GM19193 (cell line): Measurements from ENCODE around the gene RSPO3.

ENCODE experiments used
- POLR2A ChIP-seq: IDR thresholded peaks from 4 replicates; pipeline ENCODE4 v1.6.1; 2011; ENCODE audit not compliant: insufficient read depth, insufficient read length; ENCODE audit errors: extremely low read depth

RSPO3 gene

DNA sequence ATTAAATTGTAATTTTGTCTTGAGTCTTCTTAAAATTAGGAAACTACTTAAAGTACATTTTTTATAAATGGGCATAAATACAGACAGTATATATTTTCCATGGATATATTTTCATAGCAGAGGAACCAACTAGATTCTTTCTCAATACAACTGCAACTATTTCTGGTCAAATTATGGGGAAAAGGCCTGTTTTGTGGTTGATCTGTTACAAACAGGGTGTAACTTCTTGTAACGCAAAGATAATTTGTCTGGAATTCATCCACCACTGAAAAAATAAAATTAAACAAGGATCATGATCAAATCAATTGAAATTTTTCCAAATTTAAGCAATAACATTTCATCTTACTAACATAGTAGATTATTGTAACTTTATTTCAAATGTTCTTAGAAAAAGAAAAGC is 81.0 kb downstream of the RSPO3 start:
- TF ChIP-seq POLR2A: no peak

DNA sequence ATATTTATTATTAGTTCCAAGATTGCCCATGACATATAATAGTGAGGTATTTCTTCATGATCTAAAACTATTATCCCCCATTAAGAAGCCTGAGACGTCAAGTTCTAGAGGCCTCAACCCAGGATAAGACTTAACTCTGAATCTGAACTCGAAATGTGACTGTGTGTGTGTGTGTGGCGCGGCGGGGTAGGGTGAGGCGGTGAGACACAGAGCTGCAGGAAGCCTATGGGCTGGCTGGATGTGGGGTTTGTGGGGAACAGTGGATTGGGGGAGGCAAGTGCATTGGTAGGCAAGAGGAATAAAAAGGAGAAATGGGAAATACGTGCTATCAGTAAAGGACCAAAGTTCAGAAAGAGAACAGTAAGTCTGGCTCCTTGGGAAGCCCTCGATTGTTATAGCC is 81.6 kb downstream of the RSPO3 start:
- TF ChIP-seq POLR2A: no peak

DNA sequence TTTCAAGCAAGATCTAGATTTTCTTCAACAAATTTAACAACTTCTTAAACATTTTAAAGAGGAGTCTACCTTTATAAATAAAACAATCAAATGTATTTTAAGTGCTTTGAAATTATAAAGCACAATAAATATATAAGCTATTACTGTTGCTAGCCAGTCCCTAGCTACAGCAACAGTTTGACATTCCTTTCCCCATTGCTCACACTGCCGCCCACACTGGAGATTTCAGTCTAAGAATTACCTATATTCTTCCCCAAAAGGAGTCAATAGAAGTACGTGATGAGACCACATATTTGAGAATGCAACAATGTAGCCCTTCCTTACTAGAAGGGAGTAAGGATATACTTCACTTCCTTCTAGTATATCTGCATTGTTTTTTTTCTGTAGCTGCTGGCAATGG is 82.8 kb downstream of the RSPO3 start:
- TF ChIP-seq POLR2A: no peak

DNA sequence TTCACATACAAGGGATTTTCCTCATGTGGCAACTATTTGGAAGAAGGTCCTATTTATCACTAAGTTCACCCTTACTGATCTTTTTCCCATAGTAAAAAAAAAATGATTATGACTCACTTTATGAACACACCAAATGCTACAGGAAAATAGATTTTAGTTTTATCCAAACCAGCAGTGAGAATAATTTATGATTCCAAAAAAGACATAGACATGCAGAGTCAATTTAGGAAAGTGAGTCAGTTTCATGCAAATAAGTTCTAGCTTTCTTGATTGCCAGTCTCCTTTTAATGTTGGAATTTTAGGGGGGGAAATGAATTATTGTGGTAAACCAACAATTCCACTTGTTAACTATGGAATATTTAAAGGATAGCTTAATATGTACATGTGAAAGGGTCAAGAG is 84.2 kb downstream of the RSPO3 start:
- TF ChIP-seq POLR2A: no peak

DNA sequence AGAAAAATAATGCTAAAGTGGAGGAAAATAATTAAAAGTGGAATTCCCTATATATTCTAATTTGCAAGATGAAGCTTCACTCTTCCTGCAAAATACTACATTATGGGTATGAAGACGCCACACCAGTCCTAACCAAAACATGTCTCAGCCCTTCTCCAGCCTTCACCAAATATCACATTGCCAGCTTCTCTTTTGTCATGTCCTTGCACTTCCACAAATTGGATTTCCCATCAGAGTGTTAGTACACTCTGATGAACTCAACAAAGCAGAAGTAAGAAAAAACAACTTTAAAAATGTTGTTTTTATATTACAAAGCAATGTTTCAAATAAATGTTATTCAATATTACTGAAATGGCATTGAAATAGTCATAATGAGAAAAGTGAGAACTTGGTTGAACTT is 85.8 kb downstream of the RSPO3 start:
- TF ChIP-seq POLR2A: no peak

DNA sequence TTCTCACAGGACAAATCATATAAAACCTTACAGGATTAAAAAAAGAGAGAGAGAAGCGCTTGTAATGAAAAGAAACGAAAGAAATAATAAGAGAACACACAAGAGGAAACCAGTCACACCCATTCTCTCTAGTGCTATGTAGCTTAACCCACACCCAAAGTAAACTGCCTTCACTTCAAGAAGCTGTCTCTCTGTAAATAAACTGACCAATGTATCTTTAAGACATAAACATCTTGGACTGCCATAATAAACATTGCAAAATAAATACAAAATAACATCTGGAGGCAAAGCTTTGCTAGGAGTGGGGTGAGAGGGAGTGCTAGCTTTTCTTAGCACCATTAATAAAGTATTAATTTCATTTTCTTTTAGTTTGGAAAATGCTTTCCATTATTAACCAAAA is 86.6 kb downstream of the RSPO3 start:
- TF ChIP-seq POLR2A: no peak

DNA sequence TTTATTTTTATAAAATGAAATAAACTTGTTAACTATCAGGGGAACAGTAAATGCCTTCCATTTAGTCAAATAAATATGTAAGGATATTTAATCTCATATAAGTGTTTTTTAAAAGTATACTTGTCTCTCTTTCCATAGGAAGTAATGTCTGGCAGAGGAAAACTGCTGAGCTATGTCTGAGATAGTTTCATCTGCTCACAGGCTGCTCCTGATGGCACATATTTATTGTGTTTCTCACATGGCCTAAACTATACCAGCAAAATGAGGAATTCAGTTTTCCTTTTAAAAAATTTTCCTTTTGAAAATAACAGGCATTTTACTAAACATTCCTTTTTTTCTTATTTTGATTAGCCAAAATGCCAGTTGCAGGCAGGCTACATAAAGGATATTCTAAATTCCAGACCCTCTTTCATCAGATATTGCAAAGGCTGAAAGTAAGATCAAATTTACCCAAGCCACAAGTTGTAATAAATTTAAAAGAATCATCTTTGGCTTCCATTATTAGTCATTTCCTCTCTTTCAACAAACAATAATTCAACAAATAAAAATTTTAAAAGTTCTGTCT is 88.1 kb downstream of the RSPO3 start:
- no peak for TF ChIP-seq POLR2A

DNA sequence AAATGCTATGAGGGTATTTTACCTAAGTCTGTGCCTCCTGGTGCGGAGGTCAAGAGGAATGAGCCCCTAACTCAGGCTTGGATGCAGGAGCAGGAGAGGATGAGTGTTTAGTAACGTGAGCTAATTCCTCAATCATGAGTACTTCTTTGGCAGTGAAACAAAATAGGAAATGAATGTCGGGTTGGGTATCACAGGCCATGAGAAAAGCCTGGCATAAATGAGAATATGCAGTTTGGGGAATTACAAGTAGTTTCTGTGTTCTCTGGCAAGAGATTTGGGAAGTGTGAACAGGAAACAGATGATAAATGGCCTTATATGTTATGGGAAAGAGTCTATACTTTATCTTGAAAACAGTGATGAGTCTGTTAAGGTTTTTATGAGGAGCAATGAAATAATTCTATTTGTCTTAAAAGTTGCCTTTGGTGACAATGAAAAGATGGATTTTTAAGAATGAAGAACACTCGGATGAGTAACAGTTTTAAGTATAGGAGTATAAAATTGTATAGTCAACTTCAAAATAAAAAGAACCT is 89.2 kb downstream of the RSPO3 start:
- TF ChIP-seq POLR2A: no peak

DNA sequence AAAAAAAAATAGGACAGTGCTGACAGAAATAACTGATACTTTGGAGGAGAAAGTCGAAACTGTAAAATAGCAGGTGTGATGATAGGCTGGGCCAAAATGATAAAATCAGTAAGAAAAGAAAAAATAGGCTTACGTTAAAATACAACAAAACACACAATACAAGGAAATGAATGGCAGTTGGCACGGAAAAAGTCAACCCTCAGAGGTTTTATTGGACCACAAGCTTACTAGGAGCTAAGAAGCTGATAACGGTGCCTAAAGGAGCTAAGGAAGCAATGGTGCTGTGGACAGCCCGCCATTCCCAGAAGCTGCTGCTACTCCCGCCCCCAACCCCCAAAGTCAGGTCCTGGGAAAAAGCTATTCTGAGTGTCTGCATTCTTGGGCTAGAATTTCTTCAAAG is 92.3 kb downstream of the RSPO3 start:
- no peak for TF ChIP-seq POLR2A

DNA sequence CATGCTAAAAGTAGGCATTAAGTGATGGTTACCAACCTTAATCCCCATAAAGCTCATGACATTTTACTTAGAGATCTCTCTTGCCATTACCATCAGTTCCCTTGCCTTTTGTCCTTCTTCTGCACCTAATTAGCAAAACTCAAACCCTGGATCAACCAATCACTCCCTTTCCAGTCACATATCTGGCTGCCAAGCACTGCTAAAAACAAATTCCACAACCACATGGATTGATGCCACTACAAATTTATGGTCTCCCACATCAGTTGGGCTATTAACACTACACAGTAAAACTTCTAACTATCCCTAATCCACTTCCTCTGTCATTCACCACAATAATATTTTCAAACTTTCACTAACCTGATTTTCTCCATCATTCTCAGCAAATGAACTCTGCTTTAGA is 93.9 kb downstream of the RSPO3 start:
- TF ChIP-seq POLR2A: no peak

DNA sequence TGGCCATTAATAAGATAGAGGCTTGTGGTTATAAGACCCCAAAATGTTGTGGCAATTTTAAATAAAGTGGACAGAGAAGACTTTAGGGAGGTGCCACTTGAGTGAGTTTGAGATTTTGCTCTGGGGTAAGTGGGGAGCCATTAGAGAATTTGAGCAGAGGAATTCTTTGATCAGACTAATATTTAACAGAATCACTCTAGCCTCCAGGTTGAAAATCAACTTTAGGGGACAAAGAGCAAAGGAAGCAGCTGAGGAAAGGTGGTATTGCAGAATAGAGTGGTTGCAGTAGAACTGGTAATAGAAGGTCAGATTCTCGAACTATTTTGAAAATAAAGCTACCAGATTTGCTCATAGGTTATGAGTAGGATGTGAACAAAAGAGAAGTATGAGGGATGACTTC is 97.5 kb downstream of the RSPO3 start:
- no peak for TF ChIP-seq POLR2A

DNA sequence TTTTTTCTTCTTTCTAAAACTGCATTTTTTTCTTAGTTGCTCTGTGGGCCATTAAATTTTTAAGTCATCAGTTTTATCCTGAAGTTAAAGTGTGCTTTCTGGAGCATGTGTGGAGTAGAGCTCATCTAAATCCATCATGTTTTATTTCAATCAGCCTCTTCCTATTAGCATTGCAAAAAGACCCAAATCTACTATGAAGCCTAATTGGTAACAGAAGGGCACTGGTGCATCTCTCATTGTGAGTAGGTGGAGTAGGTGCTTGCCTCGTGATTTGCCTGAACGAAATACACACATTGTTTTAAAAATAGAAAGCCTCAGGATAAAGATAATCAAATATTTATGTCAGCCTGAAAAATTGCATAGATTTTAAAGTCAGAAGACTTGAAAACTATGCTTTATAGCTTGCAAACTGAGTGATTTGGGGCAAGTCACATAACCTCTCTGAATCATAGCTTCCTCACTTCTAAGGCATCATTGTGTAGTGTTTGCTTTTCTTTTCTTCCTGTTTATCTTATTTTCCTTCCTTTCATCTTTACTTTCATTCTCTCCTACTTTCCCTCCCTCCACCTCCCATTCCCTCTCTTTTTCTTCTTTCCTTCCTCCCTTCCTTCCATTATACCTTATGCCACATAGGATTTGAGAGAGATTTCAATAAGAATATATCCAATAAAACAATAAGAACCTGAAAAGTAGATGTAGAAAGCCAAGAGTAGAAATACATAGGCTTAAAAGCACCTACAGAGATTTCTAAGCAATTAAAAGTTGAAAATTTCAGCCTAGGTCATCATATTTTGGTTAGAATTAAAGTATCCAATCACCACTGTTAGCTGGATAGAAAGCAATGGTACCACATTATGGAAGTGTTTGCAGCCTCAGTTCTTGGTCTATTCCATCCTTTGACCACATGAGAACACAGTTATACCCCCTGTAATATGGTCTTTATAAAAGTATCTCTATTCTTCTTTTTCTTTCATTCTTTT is 98.6 kb downstream of the RSPO3 start:
- no peak for TF ChIP-seq POLR2A

DNA sequence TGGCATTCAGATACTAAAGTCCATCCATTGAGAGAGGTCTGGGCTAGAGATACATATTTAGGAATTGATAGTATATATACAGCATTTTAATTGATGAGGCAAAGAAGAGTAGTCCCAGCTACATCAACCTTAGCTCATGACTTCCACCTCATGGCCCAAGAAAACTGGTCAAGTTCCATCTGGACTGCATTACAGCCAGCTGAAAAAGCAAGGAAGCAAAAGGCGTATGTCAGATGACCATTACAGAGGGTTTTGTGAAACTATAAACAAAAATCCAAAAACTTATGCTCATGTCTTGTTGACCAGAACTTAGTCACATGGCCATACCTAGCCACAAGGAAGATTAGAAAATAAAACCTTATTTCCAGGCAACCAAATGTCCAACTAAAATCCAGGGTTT is 101.4 kb downstream of the RSPO3 start:
- no peak for TF ChIP-seq POLR2A

DNA sequence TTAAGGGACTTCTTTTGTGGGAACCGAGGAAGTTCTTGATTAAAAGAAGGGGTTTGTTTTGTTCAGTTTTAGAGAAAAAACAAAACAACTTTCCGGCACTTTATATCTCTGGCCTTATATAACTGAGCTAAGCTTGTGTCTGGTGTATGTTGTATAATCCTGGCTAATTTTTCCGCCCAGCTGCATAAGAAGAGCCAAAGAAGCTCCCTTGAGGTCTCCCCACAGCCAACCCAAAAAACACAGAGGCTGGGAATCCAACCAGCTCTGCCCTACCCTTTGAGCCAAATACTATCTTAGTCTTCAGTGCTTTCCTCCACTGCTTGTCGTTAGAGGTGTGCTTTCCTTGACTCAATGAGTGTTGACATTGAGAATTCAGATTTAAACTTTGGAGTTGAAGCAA is 102.7 kb downstream of the RSPO3 start:
- no peak for TF ChIP-seq POLR2A

DNA sequence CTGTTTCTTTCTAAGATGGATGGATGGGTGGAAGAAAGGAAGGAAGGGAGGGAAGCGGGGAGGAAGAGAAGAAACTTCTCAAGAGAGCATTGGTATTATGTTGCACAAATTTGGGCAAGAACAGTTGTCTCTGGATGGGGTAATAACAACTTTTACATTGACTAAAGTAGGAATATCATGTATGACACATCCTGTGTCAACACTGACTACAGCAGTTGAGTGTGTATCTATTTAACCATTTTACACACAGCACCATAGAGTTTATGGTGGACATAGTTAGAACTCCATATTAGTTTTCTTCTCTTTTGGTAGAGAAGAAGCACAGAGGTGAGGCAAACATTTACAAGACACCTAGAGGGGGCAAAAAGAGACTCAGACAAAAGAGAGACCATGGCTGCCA is 103.9 kb downstream of the RSPO3 start:
- TF ChIP-seq POLR2A: no peak

DNA sequence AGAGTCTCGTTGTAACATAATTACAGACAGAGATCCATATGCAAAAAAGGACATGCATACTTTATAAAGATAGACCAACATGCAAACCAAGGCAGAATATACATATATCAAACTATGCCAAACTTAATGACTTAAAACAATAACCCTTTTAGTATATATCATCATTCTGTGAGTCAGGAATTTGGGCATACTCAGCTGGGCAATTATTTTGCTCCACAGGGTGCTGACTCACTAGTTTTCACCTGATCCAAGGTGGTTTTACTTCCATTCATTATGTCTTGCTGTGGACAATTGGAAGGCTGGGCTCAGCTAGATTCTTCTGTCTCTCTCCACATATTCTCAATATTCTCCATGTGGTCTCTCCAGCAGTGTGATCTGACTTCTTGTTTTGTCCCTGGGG is 107.0 kb downstream of the RSPO3 start:
- no peak for TF ChIP-seq POLR2A

DNA sequence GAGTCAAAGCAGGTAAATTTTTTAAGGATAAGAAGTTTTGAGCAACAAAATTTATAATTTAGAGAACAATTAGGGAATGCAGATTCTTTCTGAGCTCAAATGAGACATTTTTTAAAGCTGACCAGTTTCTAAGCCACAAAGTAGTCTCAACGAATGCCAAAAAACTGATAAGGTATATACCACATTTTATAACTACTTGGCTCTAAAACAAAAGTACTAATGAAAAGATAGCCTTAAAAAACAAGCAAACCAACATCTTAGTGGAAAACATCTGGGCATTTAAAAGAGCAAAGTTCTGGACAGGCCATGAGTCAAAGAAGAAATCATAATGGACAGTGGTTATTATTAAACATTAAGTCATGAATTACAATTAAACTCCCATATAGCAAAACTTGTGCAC is 125.0 kb downstream of the RSPO3 start:
- no peak for TF ChIP-seq POLR2A
